HG03469 (cell line): Measurements from ENCODE around the gene IST1.

Experiments used
- ATAC-seq: cut with Tn5 transposase; IDR thresholded peaks from one replicate; pipeline ENCODE4 v1.9.1; 2021; ENCODE audit warnings: mild to moderate bottlenecking, moderate library complexity, moderate number of reproducible peaks; ENCODE audit not compliant: unreplicated experiment

IST1 gene

DNA sequence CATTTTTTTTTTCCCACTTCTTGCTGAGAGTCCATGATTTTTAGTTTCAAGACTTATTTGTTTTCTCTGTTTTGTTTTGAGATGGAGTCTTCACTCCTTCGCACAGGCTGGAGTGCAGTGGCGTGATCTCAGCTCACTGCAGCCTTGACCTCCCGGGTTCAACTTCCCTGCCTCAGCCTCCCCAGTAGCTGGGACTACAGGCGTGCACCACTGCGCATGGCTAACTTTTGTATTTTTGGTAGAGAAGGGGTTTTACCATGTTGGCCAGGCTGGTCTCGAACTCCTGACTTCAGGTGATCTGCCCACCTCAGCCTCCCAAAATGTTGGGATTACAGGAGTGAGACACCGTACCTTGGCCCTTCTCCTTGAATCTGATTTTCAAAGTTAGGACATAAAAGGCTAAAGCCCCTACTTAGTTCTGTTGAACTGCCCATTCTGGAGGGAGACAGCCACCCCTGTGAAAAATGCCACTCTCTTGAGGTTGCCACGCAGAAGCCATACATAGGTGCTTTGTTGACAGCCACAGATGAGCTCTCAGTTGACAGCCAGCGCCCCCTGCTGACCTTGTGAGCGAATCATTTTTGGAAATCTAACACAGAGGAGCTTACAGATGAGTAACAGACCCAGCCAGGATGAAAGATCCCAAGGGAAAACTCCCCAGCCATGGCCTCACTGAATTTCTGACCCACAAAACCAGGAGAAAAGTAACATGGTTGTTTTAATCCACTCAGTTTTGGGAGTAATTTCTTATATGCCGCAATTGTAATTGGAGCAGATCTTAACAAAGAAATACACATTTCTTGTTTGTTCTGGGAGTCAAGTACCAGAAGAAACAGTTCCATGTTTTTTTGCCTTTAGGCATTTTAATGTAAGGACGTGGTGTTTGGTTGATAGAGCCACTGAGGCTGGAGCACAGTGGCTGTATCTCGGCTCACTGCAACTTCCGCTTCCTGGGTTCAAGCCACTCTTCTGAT, 66.0 kb downstream of the IST1 start:
- peak; percentile 42 for ATAC-seq

DNA sequence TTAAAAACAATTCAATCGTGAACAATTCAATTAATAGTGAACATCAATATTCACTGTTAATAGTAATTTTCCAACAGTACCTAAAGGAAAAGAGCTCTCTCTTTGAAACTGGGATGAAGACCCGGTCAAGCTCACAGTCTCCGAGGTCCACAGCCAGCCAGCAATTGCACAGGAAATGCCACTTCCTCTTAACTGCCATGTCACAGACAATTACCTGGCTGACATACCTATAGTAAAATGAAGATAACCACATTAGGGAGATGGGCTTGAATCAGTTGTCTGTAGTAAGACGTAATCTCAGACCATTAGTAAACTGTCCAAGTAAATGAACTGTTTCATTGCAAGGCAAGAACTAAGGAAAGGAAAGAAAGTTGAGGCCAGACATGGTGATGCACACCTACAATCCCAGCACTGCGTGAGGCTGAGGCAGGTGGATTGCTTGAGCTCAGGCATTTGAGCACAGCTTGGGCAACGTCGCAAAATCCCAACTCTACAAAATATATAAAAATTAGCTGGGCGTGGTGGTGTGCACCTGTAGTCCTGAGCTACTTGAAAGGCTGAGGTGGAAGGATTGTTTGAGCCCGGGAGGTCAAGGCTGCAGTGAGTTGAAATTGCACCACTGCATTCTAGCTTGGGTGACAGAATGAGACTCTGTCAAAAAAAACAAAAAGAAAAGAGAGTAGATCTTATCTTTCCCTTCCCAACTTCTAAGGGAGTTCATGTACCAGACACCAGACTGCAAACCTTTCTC, 68.0 kb downstream of the IST1 start:
- no peak for ATAC-seq

DNA sequence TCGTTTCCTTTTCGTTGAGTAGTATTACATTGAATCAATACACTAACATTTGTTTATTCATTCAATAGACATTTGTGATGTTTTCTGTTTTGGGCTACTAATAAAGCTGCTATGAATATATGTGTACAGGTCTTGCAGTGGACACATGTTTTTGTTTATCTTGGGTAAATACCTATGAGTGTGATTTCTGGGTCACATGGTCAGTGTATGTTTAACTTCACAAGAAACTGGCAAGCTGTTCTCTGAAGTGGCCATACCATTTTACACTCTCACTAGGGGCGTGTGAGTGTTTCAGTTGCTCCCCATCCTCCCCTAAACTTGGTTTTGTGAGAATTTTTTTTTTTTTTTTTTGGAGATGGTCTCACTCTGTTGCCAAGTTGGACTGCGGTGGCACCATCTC, 69.9 kb downstream of the IST1 start:
- no peak for ATAC-seq

DNA sequence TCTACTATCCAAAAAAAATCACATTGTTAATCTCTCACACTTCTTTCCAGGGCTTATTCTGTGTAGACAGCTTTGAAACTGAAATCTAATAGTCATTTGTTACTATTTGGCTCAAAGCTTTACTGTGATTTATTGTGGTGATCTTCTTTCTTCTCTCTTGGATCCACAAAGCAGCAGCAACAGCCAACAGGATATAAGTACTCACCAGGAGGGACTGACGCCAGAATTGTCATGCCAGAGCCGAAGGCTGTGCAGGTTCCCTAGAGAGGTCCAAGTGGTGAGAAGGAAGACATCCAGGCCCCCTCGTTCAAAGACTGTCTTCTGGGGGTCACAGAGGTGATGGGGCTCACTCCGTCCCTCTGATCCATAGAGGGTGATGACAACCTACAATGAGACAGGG, 71.6 kb downstream of the IST1 start:
- ATAC-seq = no peak

GRCh38 chr16:71969353-71969752, 74.0 kb downstream of the IST1 start:
- no peak for ATAC-seq

GRCh38 chr16:71971571-71971970, 76.2 kb downstream of the IST1 start:
- ATAC-seq = no peak

DNA sequence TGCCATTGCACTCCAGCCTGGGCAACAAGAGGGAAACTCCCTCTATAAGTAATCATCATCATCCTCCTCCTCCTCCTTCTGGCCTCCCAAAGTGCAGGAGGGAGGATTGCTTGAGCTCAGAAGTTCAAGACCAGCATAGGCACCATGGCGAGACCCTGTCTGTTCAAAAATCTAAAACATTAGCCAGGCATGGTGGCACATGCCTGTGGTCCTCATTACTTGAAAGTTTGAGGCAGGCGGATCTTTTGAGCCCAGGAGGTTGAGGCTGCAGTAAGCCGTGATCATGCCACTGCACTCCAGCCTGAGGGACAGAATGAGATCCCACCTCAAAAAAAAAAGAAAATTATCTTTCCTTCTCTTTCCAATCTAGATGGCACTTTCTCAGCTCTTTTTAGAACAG, 77.0 kb downstream of the IST1 start:
- ATAC-seq = no peak

GRCh38 chr16:71973001-71973400, 77.7 kb downstream of the IST1 start:
- ATAC-seq = no peak

DNA sequence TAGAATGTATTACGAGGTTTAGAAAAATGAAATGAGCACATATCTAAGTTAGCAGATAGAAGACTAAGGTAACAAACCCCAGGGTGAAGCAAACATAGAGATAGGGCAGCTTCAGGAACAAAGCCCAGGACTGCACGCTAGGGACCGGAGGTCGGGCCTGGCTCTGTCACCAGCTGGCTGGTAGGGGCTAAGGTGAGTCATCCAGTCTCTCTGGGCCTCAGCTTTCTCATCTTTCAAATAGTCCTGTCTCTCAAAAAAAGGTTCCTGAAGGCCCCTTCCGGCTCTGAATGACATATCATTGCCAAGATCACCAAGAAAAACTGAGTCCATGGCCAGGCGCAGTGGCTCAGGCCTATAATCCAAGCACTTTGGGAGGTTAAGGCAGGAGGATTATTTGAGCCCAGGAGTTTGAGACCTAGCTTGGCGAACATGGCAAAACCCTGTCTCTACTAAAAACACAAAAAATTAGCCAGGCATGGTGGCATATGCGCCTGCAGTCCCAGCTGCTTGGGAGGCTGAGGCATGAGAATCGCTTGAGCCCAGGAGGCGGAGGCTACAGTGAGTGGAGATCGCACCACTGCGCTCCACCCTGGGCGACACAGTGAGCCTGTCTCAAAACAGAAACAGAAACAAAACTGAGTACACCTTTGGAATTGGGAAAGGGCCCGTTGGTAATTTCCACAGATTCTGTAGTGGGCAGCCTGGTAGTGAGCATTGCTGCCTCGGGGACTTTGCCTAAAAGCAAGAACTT, 78.9 kb downstream of the IST1 start:
- no peak for ATAC-seq
